OCI-LY1 (cell line): ENCODE measurements around the gene BRIP1.

Source experiments
- CTCF ChIP-seq: fragments of 200-600 bp; sonication (generic), shearing (Covaris generic); IDR thresholded peaks from 2 replicates; pipeline ENCODE4 v1.5.1; 2017; ENCODE audit warnings: mild to moderate bottlenecking, antibody characterized with exemption, low read length, moderate library complexity, mixed read lengths
- EZH2 ChIP-seq: fragments of 200-600 bp; sonication (generic), shearing (Covaris generic); IDR thresholded peaks from 2 replicates; pipeline ENCODE4 v1.8.0; 2017; ENCODE audit warnings: borderline replicate concordance, mixed run types, mild to moderate bottlenecking, antibody characterized with exemption, low read length, moderate library complexity, mixed read lengths

GRCh38 chr17:61835606-61836005 is 27.7 kb downstream of the BRIP1 start:
- no peak for TF ChIP-seq CTCF
- TF ChIP-seq EZH2: no peak
